ENCODE measurements around the gene CHTOP. TPM values are rescaled to one million over a fixed set of nuclear protein-coding genes. Genes with fewer than 3 reads are reported as not detected.

Gene CHTOP
- total and polyA plus RNA-seq, 2 of the 8 experiments (the other 6 are each of a cell fraction or from before 2014, with no cell fraction given) = 84.6 to 104 TPM

DNA sequence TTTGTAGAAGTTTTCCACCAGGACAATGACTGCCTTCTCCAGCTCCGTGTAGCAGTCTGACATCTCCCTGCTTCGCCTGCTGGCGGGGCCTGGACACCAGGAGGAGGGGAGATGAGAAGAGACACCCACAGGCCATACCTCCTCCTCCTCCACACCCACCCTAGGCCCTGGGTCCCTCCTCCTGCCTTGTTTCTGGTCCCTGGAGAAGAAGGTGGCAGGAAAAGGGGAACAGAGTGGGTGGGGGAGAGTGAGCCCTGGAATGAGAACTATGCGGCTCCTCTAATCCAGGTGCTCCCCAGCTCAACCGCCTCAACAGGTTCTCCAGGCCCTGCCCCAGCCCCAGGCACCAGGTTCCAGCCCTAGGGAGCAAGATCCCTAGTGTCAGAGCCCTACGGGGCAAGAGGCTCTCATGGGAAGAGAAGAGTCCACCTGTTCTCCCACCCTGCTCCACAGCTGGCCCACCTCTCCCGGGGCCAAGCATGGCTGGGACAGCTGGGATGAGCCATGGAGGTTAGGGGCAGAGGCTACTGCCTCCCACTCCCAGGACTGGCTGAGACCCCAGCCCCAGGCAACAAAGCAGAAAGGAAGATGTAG is 25.7 kb upstream of the CHTOP start:
- Histone ChIP-seq H3K4me3 (ENCODE audit: extremely low read depth in 1 of 4, insufficient read depth in 2 of 4, low read depth in 3 of 4, low read length in 4 of 4) (no peak overlapping the region), H3K4me1 (replicated peaks in 1 of 4; ENCODE audit: control insufficient read depth in 3 of 4, insufficient read depth in 4 of 4, low read length in 3 of 4) (peaks cover 0 to 32% (median 20%) of the 10 kb centered on the region in 4 experiments; a peak in 6 of 7 replicates), H3K9me3 (ENCODE audit: insufficient read depth in 2 of 2, low read depth in 1 of 2, low read length in 1 of 2) (no peaks in the 10 kb centered on the region), H2BK12ac (ENCODE audit: low read depth, low read length) (peak overlapping the region; percentile 92; the same call in 1 of the 2 replicates), H3K36me3 (ENCODE audit: control insufficient read depth in 2 of 4, insufficient read depth in 4 of 4, low read length in 3 of 4) (no peaks in the 10 kb centered on the region), H4K91ac (replicated peaks; ENCODE audit: insufficient read length, low read length) (peak overlapping the region; percentile 75), H2BK15ac (ENCODE audit: low read length) (peak overlapping the region; percentile 95; the same call in 1 of the 2 replicates), H2AK5ac (ENCODE audit: low read depth, low read length) (peak overlapping the region; percentile 11; the same call in 1 of the 2 replicates), H3K14ac (ENCODE audit: insufficient read length) (no peak overlapping the region), H3K4me2 (ENCODE audit: insufficient read depth in 1 of 2, low read depth in 2 of 2, low read length in 2 of 2) (peak overlapping the region in 1 of 2 experiments; percentile 22; a peak in 1 of 4 replicates), H2BK120ac (replicated peaks; ENCODE audit: low read depth, low read length) (no peak overlapping the region), H2BK5ac (ENCODE audit: low read depth, low read length) (peak overlapping the region; percentile 79; the same call in 1 of the 2 replicates), H3K18ac (ENCODE audit: extremely low read depth, low read length) (peak overlapping the region; percentile 38; the same call in 1 of the 2 replicates), H3K27ac (ENCODE audit: low read depth, low read length) (no peak overlapping the region), H2AFZ (ENCODE audit: low read length) (no peak overlapping the region), H3K79me1 (ENCODE audit: low read depth, low read length) (no peaks in the 10 kb centered on the region), H3K23ac (ENCODE audit: insufficient read length) (no peak overlapping the region), H3K56ac (replicated peaks; ENCODE audit: insufficient read length, low read depth, low read length) (no peak overlapping the region), H2BK20ac (ENCODE audit: low read length) (no peak overlapping the region), H4K8ac (ENCODE audit: extremely low read depth, insufficient read depth, low read length) (no peak overlapping the region), H3K23me2 (ENCODE audit: low read depth, low read length) (peaks cover 3% of the 10 kb centered on the region; the same call in 1 of the 2 replicates), H3K79me2 (ENCODE audit: control insufficient read depth in 1 of 2, insufficient read depth in 2 of 2, low read length in 2 of 2) (no peaks in the 10 kb centered on the region), H3K4ac (replicated peaks; ENCODE audit: insufficient read length, low read depth, low read length) (no peak overlapping the region), H4K5ac (ENCODE audit: insufficient read length, low read depth, low read length) (no peak overlapping the region), H4K20me1 (replicated peaks in 1 of 2; ENCODE audit: control insufficient read depth in 1 of 2, insufficient read depth in 2 of 2, low read length in 2 of 2) (no peaks in the 10 kb centered on the region), H3K27me3 (replicated peaks in 1 of 4; ENCODE audit: control insufficient read depth in 3 of 4, extremely low read depth in 1 of 4, insufficient read depth in 3 of 4, low read length in 3 of 4) (no peaks in the 10 kb centered on the region; a peak in 1 of 7 replicates), H3K9ac (replicated peaks in 1 of 4; ENCODE audit: extremely low read depth in 1 of 4, low read depth in 3 of 4, low read length in 3 of 4) (no peak overlapping the region)
- no peak for DNase-seq (ENCODE audit: low read depth in 1 of 2, low spot score in 2 of 2)
- no peak for FAIRE-seq
- ChIA-PET CTCF (ENCODE audit: partially characterized antibody) (interaction anchor here (1.0 to 15.9 kb wide), 7 partner anchors 8 to 373 kb away, joined by 3 to 224 read pairs (median 13); partner anchors contain the start of genes S100A13 and S100A14), POLR2A (ENCODE audit: partially characterized antibody) (interaction anchor here (0.9 to 15.3 kb wide), 5 partner anchors 9 to 382 kb away, joined by 3 to 261 read pairs (median 3); partner anchors contain the start of genes CHTOP, RPS27, S100A1 and S100A13)
- 87% methylated on average over 7 of the region's 7 CpGs; no CpG with 5 or more reads in 1 of the 2 experiments for WGBS, 2 experiments (ENCODE audit: extremely low coverage in 1 of 2, insufficient coverage in 1 of 2, insufficient read length in 1 of 2, insufficient replicate concordance in 2 of 2, low coverage in 1 of 2, low lambda C conversion rate in 2 of 2, missing lambda C conversion rate in 1 of 2)
- 0 out of 2 replicates have a peak, but pooled peaks have one; percentile 10 for TF ChIP-seq TEAD4 (IDR thresholded peaks at IDR 0.05; ENCODE audit: low read depth, low read length)
- TF ChIP-seq RBBP5 (IDR thresholded peaks at IDR 0.05; ENCODE audit: borderline replicate concordance, low read depth, low read length) = 0 out of 2 replicates have a peak, but pooled peaks have one; percentile 37
- TF ChIP-seq POLR2AphosphoS5 (IDR thresholded peaks at IDR 0.05; ENCODE audit: low read depth, low read length) = no peak
- TF ChIP-seq CHD2 (IDR thresholded peaks at IDR 0.05; ENCODE audit: low read length) = no peak
- TF ChIP-seq HDAC6 (IDR thresholded peaks at IDR 0.05; ENCODE audit: low read depth, low read length) = no peak
- no peak for TF ChIP-seq KDM1A (IDR thresholded peaks at IDR 0.05; ENCODE audit: borderline replicate concordance, low read length)
- TF ChIP-seq SRF (IDR thresholded peaks at IDR 0.05; ENCODE audit: low read depth, low read length) = no peak
- TF ChIP-seq KDM5A (IDR thresholded peaks at IDR 0.05; ENCODE audit: low read length) = no peak
- TF ChIP-seq SIN3A (conservative IDR thresholded peaks at IDR 0.05 in 1 of 2, IDR thresholded peaks at IDR 0.05 in 1 of 2; ENCODE audit: low read depth in 1 of 2, low read length in 2 of 2) = no peak
- TF ChIP-seq, protein P1, sequence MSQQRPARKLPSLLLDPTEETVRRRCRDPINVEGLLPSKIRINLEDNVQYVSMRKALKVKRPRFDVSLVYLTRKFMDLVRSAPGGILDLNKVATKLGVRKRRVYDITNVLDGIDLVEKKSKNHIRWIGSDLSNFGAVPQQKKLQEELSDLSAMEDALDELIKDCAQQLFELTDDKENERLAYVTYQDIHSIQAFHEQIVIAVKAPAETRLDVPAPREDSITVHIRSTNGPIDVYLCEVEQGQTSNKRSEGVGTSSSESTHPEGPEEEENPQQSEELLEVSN (IDR thresholded peaks at IDR 0.05) = no peak
- TF ChIP-seq TBP (IDR thresholded peaks at IDR 0.05; ENCODE audit: low read depth, low read length) = no peak
- TF ChIP-seq CBX5 (IDR thresholded peaks at IDR 0.05; ENCODE audit: low read depth, low read length) = no peak
